Measurements from ENCODE around the gene CNTNAP2.
"Not testable (repeated sequence)": the region's sequence is repeated elsewhere in the genome, so short reads cannot be mapped to it uniquely, and the experiment has no call there.

CNTNAP2 gene

DNA sequence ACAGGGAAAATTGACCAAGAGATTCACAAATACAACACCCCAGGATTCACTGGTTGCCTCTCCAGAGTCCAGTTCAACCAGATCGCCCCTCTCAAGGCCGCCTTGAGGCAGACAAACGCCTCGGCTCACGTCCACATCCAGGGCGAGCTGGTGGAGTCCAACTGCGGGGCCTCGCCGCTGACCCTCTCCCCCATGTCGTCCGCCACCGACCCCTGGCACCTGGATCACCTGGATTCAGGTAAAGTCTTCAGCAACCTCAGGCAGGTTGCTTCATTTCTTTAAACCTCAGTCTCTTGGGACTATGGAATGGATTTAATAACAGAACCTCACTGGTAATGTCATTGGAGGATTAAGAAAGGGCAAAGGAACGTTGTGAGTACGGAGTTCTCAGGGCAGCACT, 2267.1 kb downstream of the CNTNAP2 start:
- no peak for DNase-seq (ENCODE audit: low read depth, low spot score)

DNA sequence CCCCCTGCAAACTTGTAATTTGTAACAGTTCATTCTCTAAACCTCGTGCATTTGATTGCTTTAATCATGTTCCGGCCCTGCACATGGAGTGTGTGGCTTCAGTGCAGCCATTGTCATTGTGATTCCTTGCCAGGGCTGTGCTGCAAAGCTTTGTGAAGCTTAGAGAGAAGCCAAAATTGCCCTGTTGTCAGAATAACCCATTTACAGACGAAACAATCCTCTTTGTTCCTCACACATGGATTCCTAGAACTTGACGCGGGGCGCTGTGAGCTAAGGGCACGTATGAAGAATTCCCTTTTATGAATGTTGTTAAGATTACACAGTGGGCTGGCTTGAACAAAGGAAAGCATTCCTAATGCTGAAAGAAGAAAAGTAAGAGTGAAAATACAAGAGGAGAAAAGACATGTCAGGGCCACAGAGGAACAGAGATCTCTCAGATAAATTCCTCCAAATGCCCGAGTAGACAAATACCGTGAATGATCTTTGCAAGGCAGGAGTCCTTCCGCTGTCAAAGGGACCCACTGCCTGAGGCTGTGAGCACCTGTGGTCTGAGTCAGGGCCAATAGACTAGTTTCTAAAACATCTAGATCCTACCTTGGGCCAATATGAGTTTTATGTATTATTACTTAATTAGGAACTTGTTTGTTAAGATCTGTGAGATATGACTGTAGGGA, 2268.5 kb downstream of the CNTNAP2 start:
- DNase-seq (ENCODE audit: low read depth, low spot score), result no peak

GRCh38 chr7:148390381-148390780, 2273.8 kb downstream of the CNTNAP2 start:
- DNase-seq (ENCODE audit: low read depth, low spot score), result no peak

DNA sequence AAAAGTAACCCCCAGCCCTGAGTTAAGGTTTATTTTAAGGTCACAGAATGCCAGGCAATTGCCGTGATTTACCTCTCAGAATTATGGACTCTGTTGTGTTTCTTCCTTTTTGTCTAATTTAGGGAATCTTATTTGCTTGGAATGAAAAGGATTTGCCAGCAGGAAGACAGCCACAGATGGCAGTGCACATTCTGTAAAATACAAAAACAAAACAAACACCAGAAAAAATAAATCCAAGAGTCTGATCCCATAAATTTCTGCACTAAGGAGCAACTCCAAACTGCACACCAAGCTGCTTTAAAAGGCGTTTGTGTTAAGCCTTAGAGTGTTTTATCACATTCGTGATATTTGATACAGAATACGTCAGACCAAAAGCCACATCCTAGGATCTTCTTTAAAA, 2275.0 kb downstream of the CNTNAP2 start:
- no peak for DNase-seq (ENCODE audit: low read depth, low spot score)

GRCh38 chr7:148394582-148394981, 2278.0 kb downstream of the CNTNAP2 start:
- DNase-seq (ENCODE audit: low read depth, low spot score), result no peak

DNA sequence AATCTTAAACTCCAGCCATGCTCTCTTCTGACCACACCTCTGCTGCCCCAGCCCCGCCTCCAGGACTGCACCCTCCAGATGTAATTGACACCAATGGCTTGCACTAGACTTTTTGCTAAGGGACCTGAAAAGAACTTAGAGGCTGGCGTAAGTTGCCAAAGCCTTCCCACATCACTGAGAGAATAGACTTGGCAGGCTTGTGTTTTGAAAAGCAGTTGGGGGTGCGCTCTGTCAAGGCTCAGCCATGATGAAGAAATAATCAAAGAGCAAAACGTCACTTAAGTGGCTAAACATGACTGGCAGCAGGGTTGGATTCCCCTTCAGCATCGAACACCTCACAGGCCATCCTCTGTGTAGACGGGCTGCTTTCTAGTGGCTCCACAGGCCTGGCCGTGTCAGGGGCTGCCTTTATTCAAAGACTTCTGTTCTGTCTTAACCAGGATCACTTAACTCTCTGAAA, 2278.8 kb downstream of the CNTNAP2 start:
- no peak for DNase-seq (ENCODE audit: low read depth, low spot score)

- no peak for DNase-seq (ENCODE audit: low read depth, low spot score)
Measured at GRCh38 chr7:148395990-148396716, 2279.6 kb downstream of the CNTNAP2 start.

- DNase-seq (ENCODE audit: low read depth, low spot score), result no peak
Measured at GRCh38 chr7:148397056-148397455, 2280.5 kb downstream of the CNTNAP2 start.

DNA sequence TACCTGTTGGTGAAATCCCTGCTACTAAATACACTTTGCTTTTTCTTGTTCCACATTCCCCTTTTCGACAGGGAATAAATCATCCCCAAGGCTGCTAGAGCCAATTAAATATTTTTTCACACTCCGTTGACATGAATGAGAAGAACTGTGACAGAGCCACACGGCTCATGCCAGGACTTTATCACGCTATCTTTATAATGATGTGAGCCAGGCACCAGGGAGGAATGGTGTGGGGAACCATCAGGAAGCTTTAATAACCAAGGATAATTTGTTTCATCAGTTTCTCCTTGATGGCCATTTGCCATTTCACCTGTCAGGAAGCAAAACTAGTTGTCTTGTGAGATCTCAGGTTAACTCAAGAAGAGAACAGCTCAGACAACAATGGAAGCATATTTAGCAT, 2280.9 kb downstream of the CNTNAP2 start:
- no peak for DNase-seq (ENCODE audit: low read depth, low spot score)

- DNase-seq (ENCODE audit: low read depth, low spot score), result no peak
Measured at GRCh38 chr7:148397985-148398384, 2281.4 kb downstream of the CNTNAP2 start.

DNA sequence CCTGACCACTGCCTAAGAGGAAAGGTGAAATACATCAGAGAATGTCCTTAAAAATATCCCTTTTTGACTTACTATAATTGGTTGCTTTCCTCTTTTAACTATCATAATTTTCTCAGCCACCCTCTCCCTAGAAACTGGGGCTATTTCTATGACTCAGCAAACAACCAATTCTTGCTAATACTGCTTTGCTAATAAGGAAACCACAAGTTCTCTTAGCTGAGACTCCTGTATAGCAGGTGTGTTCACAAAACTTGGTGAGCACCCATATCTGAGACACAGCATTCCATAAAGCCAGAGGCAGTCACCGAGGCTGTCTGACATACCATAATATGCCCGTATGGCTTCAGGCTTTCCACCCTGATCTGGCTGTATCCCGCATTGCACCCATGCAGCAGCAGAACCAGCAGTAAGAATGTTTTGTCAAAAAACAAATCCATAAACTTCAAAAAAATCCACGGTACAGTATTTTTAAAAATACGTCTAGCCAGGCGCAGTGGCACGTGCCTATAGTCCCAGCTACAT, 2282.3 kb downstream of the CNTNAP2 start:
- no peak for DNase-seq (ENCODE audit: low read depth, low spot score)

DNA sequence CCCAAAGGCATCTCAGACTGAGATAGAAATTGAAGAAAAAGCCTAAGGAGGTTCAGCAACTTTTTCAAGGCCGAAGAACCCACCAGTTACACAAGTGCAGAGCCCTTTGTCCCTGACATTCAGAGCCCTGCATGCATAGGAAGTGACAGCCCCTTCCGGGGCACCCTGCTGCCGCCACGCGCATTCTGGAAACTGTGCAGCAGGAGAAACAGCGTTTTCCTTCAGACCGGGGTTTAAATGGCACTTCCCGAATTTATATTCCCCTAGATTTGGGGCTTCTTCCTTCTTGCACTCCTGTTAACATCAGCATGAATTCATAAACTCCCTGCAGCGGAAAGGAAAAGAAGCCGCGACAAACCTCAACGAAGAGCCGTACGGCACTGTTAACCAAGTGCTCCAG, 2283.5 kb downstream of the CNTNAP2 start:
- DNase-seq (ENCODE audit: low read depth, low spot score), result no peak

DNA sequence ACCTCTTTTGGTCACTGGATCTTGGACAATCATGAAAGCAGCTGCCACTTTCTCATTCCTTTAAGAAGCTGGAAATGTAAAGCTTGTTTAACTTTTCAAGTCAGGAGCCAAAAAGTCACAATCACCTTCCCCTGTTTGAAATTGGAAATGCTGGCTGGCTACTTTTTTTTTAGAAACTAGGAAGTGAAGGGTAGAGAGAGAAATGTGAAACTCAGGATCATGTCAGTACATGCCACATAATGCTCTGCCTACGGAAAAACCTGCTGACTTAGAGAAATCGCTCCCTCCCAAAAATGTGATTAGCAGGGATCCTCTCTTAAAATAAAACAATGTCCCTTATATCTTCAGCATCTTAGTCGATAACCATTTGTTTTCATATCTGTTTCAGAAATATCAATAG, 2285.6 kb downstream of the CNTNAP2 start:
- no peak for DNase-seq (ENCODE audit: low read depth, low spot score)

DNA sequence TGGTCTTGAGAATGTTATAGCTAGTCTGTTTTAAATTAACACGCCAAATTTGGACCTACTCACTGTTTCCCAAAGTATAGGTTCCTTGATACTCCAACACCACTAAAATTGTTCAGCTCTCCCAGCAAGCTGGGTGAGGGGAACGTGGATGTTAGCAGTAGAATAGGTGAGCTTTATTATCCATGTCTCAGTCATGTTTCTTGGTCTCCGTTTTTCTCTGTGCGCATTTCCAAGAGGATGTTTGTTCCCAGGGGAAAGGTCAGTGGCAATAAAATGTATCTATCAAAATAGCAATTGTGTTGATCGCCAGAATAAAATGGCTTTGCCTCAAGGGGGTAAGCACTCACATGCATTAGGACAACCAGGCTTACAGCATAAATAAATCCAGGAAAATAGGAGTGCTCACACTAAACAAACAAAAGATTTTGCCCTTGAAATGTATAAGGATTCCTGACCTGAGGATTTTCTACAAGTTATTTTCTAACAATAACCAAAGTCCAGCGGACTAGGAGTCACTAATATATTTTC, 2286.9 kb downstream of the CNTNAP2 start:
- no peak for DNase-seq (ENCODE audit: low read depth, low spot score)

DNA sequence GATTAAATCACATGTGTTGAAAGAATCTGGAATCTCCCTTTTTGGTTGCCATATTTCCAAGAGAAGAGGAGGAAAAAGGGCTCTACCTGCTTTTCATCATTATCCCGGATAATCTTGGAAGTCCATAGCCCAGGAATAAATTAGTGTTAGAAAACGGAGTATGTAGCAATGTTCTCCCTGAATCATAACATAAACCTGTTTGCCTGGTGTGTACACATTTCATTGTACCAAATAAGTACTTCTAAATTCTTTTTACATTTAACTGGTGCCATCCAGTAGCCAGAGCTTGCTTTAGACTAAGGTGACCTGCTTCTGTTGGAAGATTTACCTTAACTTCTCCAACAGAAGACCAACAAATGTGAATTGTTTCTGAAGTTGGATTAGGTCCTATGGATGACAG, 2291.7 kb downstream of the CNTNAP2 start:
- no peak for DNase-seq (ENCODE audit: low read depth, low spot score)

GRCh38 chr7:148410905-148411304, 2294.3 kb downstream of the CNTNAP2 start:
- DNase-seq (ENCODE audit: low read depth, low spot score), result no peak

GRCh38 chr7:148412691-148413090, 2296.1 kb downstream of the CNTNAP2 start:
- no peak for DNase-seq (ENCODE audit: low read depth, low spot score)

- DNase-seq (ENCODE audit: low read depth, low spot score), result no peak
Measured at GRCh38 chr7:148419856-148420832, 2303.5 kb downstream of the CNTNAP2 start.

- no peak for DNase-seq (ENCODE audit: low read depth, low spot score)
Measured at GRCh38 chr7:148422030-148422429, 2305.4 kb downstream of the CNTNAP2 start.

- not testable (repeated sequence) for DNase-seq (ENCODE audit: low read depth, low spot score)
Measured at GRCh38 chr7:148426393-148426792, 2309.8 kb downstream of the CNTNAP2 start.

DNA sequence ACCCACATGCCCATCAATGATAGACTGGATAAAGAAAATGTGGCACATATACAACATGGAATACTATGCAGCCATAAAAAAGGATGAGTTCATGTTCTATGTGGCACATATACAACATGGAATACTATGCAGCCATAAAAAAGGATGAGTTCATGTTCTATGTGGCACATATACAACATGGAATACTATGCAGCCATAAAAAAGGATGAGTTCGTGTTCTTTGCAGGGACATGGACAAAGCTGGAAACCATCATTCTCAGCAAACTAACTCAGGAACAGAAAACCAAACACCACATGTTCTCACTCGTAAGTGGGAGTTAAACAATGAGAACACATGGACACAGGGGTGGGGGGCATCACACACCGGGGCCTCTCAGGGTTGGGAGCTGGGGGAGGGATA, 2314.1 kb downstream of the CNTNAP2 start:
- DNase-seq (ENCODE audit: low read depth, low spot score), result not testable (repeated sequence)

All from activated CD4-positive, CD25-positive, alpha-beta regulatory T cell treated with anti-CD3 and anti-CD28 coated beads, Interleukin-2, amount 50 U/mL, for 16 hours (primary cell).